Stromal cell of bone marrow (primary cell): Measurements from ENCODE around the gene KRT12.

Source experiments
- DNase-seq: peaks from one replicate; pipeline ENCODE4 v3.0.0-alpha.2; 2012; ENCODE audit warnings: low read depth

KRT12 gene

GRCh38 chr17:40843242-40843641, 23.8 kb downstream of the KRT12 start:
- no peak for DNase-seq

- no peak for DNase-seq
Measured at GRCh38 chr17:40841246-40841645, 25.8 kb downstream of the KRT12 start.

- no peak for DNase-seq
Measured at GRCh38 chr17:40839194-40839593, 27.8 kb downstream of the KRT12 start.

- DNase-seq, result no peak
Measured at GRCh38 chr17:40836020-40836419, 31.0 kb downstream of the KRT12 start.

GRCh38 chr17:40833882-40834281, 33.1 kb downstream of the KRT12 start:
- no peak for DNase-seq

- DNase-seq, result no peak
Measured at GRCh38 chr17:40832840-40833239, 34.2 kb downstream of the KRT12 start.

- DNase-seq, result no peak
Measured at GRCh38 chr17:40830085-40830776, 36.8 kb downstream of the KRT12 start.

GRCh38 chr17:40828454-40829044, 38.5 kb downstream of the KRT12 start:
- no peak for DNase-seq

- DNase-seq, result peak; percentile 54
Measured at GRCh38 chr17:40827746-40828453, 39.1 kb downstream of the KRT12 start.

GRCh38 chr17:40825599-40825998, 41.4 kb downstream of the KRT12 start:
- no peak for DNase-seq

- DNase-seq, result no peak
Measured at GRCh38 chr17:40824015-40824832, 42.8 kb downstream of the KRT12 start.

- no peak for DNase-seq
Measured at GRCh38 chr17:40822132-40822812, 44.8 kb downstream of the KRT12 start, which contains the start of gene KRT10. TSS of gene KRT10 (minus strand) at chr17:40822614. CDS start at chr17:40822585, 29 bp downstream.

- DNase-seq, result no peak
Measured at GRCh38 chr17:40821536-40821935, 45.5 kb downstream of the KRT12 start.

- no peak for DNase-seq
Measured at GRCh38 chr17:40820228-40820838, 46.7 kb downstream of the KRT12 start.

GRCh38 chr17:40819528-40820125, 47.4 kb downstream of the KRT12 start:
- no peak for DNase-seq

GRCh38 chr17:40818733-40819527, 48.1 kb downstream of the KRT12 start:
- DNase-seq, result peak; percentile 72

- no peak for DNase-seq
Measured at GRCh38 chr17:40818343-40818732, 48.7 kb downstream of the KRT12 start.

GRCh38 chr17:40817103-40817682, 49.8 kb downstream of the KRT12 start:
- DNase-seq, result no peak

- DNase-seq, result no peak
Measured at GRCh38 chr17:40816569-40816968, 50.5 kb downstream of the KRT12 start.

GRCh38 chr17:40815381-40815780, 51.6 kb downstream of the KRT12 start:
- DNase-seq, result no peak
